WTC11 (cell line): ENCODE results near the gene KRTAP20-4. TPM values are rescaled to one million over a fixed set of nuclear protein-coding genes. Genes with fewer than 3 reads are reported as not detected.

ENCODE experiments used
- ATAC-seq: fragments of 200-7000 bp; cut with Tn5 transposase; 2 replicates; pipeline ENCODE4 v1.10.0; 2021; ENCODE audit warnings: mild to moderate bottlenecking, moderate library complexity
- CTCF ChIA-PET: fragments of 300-600 bp; sonication (Branson Sonifier 250); formaldehyde crosslinking; loops from one replicate; lab custom pipeline; 2021; ENCODE audit warnings: antibody characterized with exemption; lab: Charles Lee
- POLR2A ChIA-PET: fragments of 350-600 bp; sonication (Branson Sonifier 250); formaldehyde crosslinking; loops from one replicate; lab custom pipeline; 2021; ENCODE audit warnings: antibody characterized with exemption; lab: Charles Lee
- DNase-seq: peaks from one replicate; pipeline ENCODE4 v3.0.0; 2021; ENCODE audit warnings: low spot score
- H3K27ac Mint-ChIP-seq: 2 replicates; pipeline ENCODE4 v1.8.0; 2021; ENCODE audit warnings: mixed read lengths
- H3K27me3 Mint-ChIP-seq: 2 replicates; pipeline ENCODE4 v1.8.0; 2021; ENCODE audit warnings: low read depth, mild to moderate bottlenecking, moderate library complexity, mixed read lengths
- H3K36me3 Mint-ChIP-seq: 2 replicates; pipeline ENCODE4 v1.8.0; 2021; ENCODE audit warnings: mixed read lengths
- H3K4me1 Mint-ChIP-seq: 2 replicates; pipeline ENCODE4 v1.8.0; 2022; ENCODE audit warnings: mixed read lengths
- H3K4me3 Mint-ChIP-seq: 2 replicates; pipeline ENCODE4 v1.8.0; 2021; ENCODE audit warnings: mild to moderate bottlenecking, moderate library complexity, mixed read lengths
- H3K9me3 Mint-ChIP-seq: 2 replicates; pipeline ENCODE4 v1.8.0; 2021; ENCODE audit warnings: mixed read lengths
- AFF4 ChIP-seq: sonication (generic); formaldehyde crosslinking; IDR thresholded peaks from 2 replicates; pipeline ENCODE4 v1.8.1; 2023; ENCODE audit warnings: mild to moderate bottlenecking, missing genetic modification reagents, borderline replicate concordance
- ATF1 ChIP-seq: sonication (generic); formaldehyde crosslinking; IDR thresholded peaks from 2 replicates; pipeline ENCODE4 v1.8.1; 2023; ENCODE audit warnings: mild to moderate bottlenecking, moderate library complexity, missing genetic modification reagents
- E2F5 ChIP-seq: sonication (generic); formaldehyde crosslinking; IDR thresholded peaks from 2 replicates; pipeline ENCODE4 v1.8.1; 2022; ENCODE audit warnings: mild to moderate bottlenecking, moderate library complexity, missing genetic modification reagents
- ERG ChIP-seq: fragments of 250-450 bp; sonication (Bioruptor Pico); IDR thresholded peaks from 2 replicates; pipeline ENCODE4 v1.8.0; 2021; ENCODE audit warnings: mild to moderate bottlenecking
- FOXJ3 ChIP-seq: sonication (generic); formaldehyde crosslinking; IDR thresholded peaks from 2 replicates; pipeline ENCODE4 v1.9.0; 2021; ENCODE audit warnings: missing genetic modification reagents, mild to moderate bottlenecking, borderline replicate concordance
- FOXK1 ChIP-seq: sonication (generic); formaldehyde crosslinking; IDR thresholded peaks from 2 replicates; pipeline ENCODE4 v1.8.0; 2022; ENCODE audit warnings: mild to moderate bottlenecking, moderate library complexity, missing genetic modification reagents
- FOXP1 ChIP-seq: sonication (generic); formaldehyde crosslinking; IDR thresholded peaks from 2 replicates; pipeline ENCODE4 v1.8.0; 2022; ENCODE audit warnings: missing genetic modification reagents, mild to moderate bottlenecking, moderate library complexity, borderline replicate concordance
- GTF2I ChIP-seq: fragments of 250-450 bp; sonication (Bioruptor Pico); conservative IDR thresholded peaks from 2 replicates; pipeline ENCODE4 v1.4.0; 2021; ENCODE audit warnings: mild to moderate bottlenecking
- JUN ChIP-seq: sonication (generic); formaldehyde crosslinking; IDR thresholded peaks from 2 replicates; pipeline ENCODE4 v1.8.0; 2023; ENCODE audit warnings: mild to moderate bottlenecking, missing genetic modification reagents
- NFE2L1 ChIP-seq: sonication (generic); formaldehyde crosslinking; IDR thresholded peaks from 2 replicates; pipeline ENCODE4 v1.8.1; 2023; ENCODE audit warnings: missing genetic modification reagents
- NFYB ChIP-seq: sonication (generic); formaldehyde crosslinking; conservative IDR thresholded peaks from 2 replicates; pipeline ENCODE4 v1.8.0; 2022; ENCODE audit warnings: low read depth, missing genetic modification reagents
- OVOL2 ChIP-seq: fragments of 250-450 bp; sonication (Bioruptor Pico); IDR thresholded peaks from 2 replicates; pipeline ENCODE4 v1.9.0; 2021; ENCODE audit warnings: mild to moderate bottlenecking, borderline replicate concordance
- ZNF138 ChIP-seq: sonication (generic); formaldehyde crosslinking; conservative IDR thresholded peaks from 2 replicates; pipeline ENCODE4 v1.8.1; 2022; ENCODE audit warnings: mild to moderate bottlenecking, moderate library complexity, missing genetic modification reagents
- ZNF281 ChIP-seq: sonication (generic); formaldehyde crosslinking; IDR thresholded peaks from 2 replicates; pipeline ENCODE4 v1.8.0; 2023; ENCODE audit warnings: mild to moderate bottlenecking, missing genetic modification reagents
- ZNF317 ChIP-seq: sonication (generic); formaldehyde crosslinking; IDR thresholded peaks from 2 replicates; pipeline ENCODE4 v1.8.1; 2023; ENCODE audit warnings: low read depth, mild to moderate bottlenecking, moderate library complexity, missing genetic modification reagents, borderline replicate concordance
- total RNA-seq: library from RNA; stranded (reverse); gene quantifications from 3 replicates; pipeline ENCODE4 v1.2.3, GENCODE V29; 2021
- TF ChIP-seq, protein P1 (sequence below): sonication (generic); formaldehyde crosslinking; IDR thresholded peaks from 2 replicates; pipeline ENCODE4 v1.8.0; 2023; ENCODE audit warnings: missing genetic modification reagents
- TF ChIP-seq, protein P2 (sequence below): sonication (generic); formaldehyde crosslinking; IDR thresholded peaks from 2 replicates; pipeline ENCODE4 v1.8.0; 2022; ENCODE audit warnings: missing genetic modification reagents

Gene KRTAP20-4
- total RNA-seq, 1 experiment from 2014 or later, result not detected

DNA sequence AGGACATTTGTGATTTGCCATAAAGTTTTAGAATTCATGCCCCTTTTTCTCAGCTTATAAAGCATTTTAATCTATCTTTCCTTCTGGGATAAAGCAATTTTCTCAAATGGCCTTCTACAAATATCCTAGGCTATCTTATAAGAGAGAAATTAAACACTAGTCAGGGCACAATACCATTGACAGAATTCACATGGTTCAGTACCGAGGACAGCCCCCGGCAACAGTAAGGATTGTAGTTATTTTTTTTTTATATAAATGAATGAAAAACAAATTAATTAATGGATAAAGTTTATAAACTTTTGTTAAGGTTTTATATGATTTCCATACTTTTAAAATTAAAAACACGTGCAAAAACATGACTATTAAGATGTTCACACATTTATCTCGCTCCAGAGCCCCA lies 7.7 kb downstream of the KRTAP20-4 start:
- H3K4me3 Mint-ChIP-seq, result no peak overlapping the region
- H3K9me3 Mint-ChIP-seq, result peaks cover 14% of the 10 kb centered on the region
- ChIA-PET POLR2A (no interaction called here), CTCF (no interaction called here)
- no peak overlapping the region for H3K27ac Mint-ChIP-seq
- TF ChIP-seq ATF1 (no peak), FOXJ3 (CRISPR knock-in tag) (no peak), AFF4 (CRISPR knock-in tag) (no peak), JUN (CRISPR knock-in tag) (no peak), ERG (no peak), ZNF281 (CRISPR knock-in tag) (no peak), ZNF138 (CRISPR knock-in tag) (no peak), FOXP1 (CRISPR knock-in tag) (no peak), NFE2L1 (no peak), FOXK1 (CRISPR knock-in tag) (no peak), E2F5 (no peak), OVOL2 (no peak), ZNF317 (CRISPR knock-in tag) (no peak), NFYB (CRISPR knock-in tag) (no peak), GTF2I (CRISPR knock-in tag) (no peak)
- TF ChIP-seq, protein P1, sequence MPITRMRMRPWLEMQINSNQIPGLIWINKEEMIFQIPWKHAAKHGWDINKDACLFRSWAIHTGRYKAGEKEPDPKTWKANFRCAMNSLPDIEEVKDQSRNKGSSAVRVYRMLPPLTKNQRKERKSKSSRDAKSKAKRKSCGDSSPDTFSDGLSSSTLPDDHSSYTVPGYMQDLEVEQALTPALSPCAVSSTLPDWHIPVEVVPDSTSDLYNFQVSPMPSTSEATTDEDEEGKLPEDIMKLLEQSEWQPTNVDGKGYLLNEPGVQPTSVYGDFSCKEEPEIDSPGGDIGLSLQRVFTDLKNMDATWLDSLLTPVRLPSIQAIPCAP, result no peak
- TF ChIP-seq, protein P2, sequence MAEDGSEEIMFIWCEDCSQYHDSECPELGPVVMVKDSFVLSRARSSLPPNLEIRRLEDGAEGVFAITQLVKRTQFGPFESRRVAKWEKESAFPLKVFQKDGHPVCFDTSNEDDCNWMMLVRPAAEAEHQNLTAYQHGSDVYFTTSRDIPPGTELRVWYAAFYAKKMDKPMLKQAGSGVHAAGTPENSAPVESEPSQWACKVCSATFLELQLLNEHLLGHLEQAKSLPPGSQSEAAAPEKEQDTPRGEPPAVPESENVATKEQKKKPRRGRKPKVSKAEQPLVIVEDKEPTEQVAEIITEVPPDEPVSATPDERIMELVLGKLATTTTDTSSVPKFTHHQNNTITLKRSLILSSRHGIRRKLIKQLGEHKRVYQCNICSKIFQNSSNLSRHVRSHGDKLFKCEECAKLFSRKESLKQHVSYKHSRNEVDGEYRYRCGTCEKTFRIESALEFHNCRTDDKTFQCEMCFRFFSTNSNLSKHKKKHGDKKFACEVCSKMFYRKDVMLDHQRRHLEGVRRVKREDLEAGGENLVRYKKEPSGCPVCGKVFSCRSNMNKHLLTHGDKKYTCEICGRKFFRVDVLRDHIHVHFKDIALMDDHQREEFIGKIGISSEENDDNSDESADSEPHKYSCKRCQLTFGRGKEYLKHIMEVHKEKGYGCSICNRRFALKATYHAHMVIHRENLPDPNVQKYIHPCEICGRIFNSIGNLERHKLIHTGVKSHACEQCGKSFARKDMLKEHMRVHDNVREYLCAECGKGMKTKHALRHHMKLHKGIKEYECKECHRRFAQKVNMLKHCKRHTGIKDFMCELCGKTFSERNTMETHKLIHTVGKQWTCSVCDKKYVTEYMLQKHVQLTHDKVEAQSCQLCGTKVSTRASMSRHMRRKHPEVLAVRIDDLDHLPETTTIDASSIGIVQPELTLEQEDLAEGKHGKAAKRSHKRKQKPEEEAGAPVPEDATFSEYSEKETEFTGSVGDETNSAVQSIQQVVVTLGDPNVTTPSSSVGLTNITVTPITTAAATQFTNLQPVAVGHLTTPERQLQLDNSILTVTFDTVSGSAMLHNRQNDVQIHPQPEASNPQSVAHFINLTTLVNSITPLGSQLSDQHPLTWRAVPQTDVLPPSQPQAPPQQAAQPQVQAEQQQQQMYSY, result no peak
- no peaks in the 10 kb centered on the region for H3K27me3 Mint-ChIP-seq
- H3K4me1 Mint-ChIP-seq, result peaks cover 12% of the 10 kb centered on the region
- ATAC-seq, result no peak
- DNase-seq, result no peak
- peaks cover 13% of the 10 kb centered on the region for H3K36me3 Mint-ChIP-seq
